HCT116 (cell line): ENCODE measurements around the gene RAP1GAP2. TPM values are rescaled to one million over a fixed set of nuclear protein-coding genes. Genes with fewer than 3 reads are reported as not detected.

Experiments used
- ATAC-seq: fragments of 200-7000 bp; cut with Tn5 transposase; 2 replicates; pipeline ENCODE4 v1.9.1; 2020; ENCODE audit warnings: mild to moderate bottlenecking, moderate library complexity
- BruUV-seq: library from RNA; stranded (reverse); fragments of 400-500 nt; replicated peaks from 2 replicates; lab custom pipeline; 2021; lab: Mats Ljungman, UMichigan
- CTCF ChIA-PET: fragments of 300-600 bp; sonication (Branson Sonifier 250); formaldehyde crosslinking; loops from one replicate; lab custom pipeline; 2021; ENCODE audit warnings: antibody characterized with exemption; lab: Charles Lee
- POLR2A ChIA-PET: fragments of 300-600, 350-600 bp; sonication (Branson Sonifier 250); formaldehyde crosslinking; loops from one replicate; lab custom pipeline; 2021; ENCODE audit warnings: antibody characterized with exemption; lab: Charles Lee
- RAD21 ChIA-PET, 2 experiments: fragments of 300-600 bp; sonication (Branson Sonifier 250); formaldehyde crosslinking; loops; one replicate each; lab custom pipeline; 2023; ENCODE audit warnings: low total read pairs in 2 of 2; ENCODE audit not compliant: uncharacterized antibody in 2 of 2, unreplicated experiment in 2 of 2, low non-redundant PET in 1 of 2; lab: Charles Lee
- DNase-seq: peaks from one replicate; pipeline ENCODE4 v3.0.0-alpha.2; 2010; ENCODE audit warnings: low read depth, low spot score
- H2AFZ ChIP-seq: fragments of 200-600 bp; shearing (Covaris generic), sonication (generic); 2 replicates; pipeline ENCODE4 v1.6.1; 2017; ENCODE audit warnings: low read depth, mixed run types, mixed read lengths, antibody characterized with exemption, low read length; ENCODE audit not compliant: poor library complexity, severe bottlenecking
- H3K27ac ChIP-seq: 2 replicates; pipeline ENCODE4 v1.5.1; 2012; ENCODE audit warnings: low read depth, low read length
- H3K27me3 ChIP-seq: fragments of 200-600 bp; sonication (generic); 2 replicates; pipeline ENCODE4 v1.6.1; 2016; ENCODE audit warnings: mixed run types, low read length, mixed read lengths; ENCODE audit not compliant: insufficient read depth
- H3K36me3 ChIP-seq, 2 experiments: fragments of 200-500 bp in 1 of 2; fragments of 200-600 bp in 1 of 2; sonication (Bioruptor generic) in 1 of 2; sonication (generic) in 1 of 2; 2 replicates each; pipeline versions ENCODE4 v1.5.1 to v1.6.1; 2014 to 2016; ENCODE audit warnings: low read length in 2 of 2, inconsistent platforms in 1 of 2, mixed read lengths in 1 of 2, mixed run types in 1 of 2; ENCODE audit not compliant: insufficient read depth in 2 of 2, control insufficient read depth in 1 of 2
- H3K4me1 ChIP-seq, 2 experiments: fragments of 200-600 bp in 1 of 2; sonication (generic) in 1 of 2; 2 replicates each; pipeline versions ENCODE4 v1.5.1 to v1.6.1; 2012 to 2017; ENCODE audit warnings: low read length in 2 of 2, inconsistent platforms in 1 of 2, mild to moderate bottlenecking in 1 of 2, mixed read lengths in 1 of 2, mixed run types in 1 of 2, moderate library complexity in 1 of 2; ENCODE audit not compliant: insufficient read depth in 2 of 2, control insufficient read depth in 1 of 2
- H3K4me2 ChIP-seq: fragments of 200-600 bp; sonication (generic); 2 replicates; pipeline ENCODE4 v1.6.1; 2017; ENCODE audit warnings: mixed run types, low read length, mixed read lengths
- H3K4me3 ChIP-seq, 2 experiments: fragments of 200-600 bp in 1 of 2; sonication (generic) in 1 of 2; replicated peaks in 1 of 2; 2 replicates each; pipeline ENCODE4 v1.5.1; 2011 to 2016; ENCODE audit warnings: low read length in 2 of 2, control low read depth in 1 of 2, low read depth in 1 of 2, mild to moderate bottlenecking in 1 of 2, mixed read lengths in 1 of 2, mixed run types in 1 of 2
- H3K79me2 ChIP-seq: fragments of 200-600 bp; sonication (generic); 2 replicates; pipeline ENCODE4 v1.6.1; 2017; ENCODE audit warnings: mild to moderate bottlenecking, mixed run types, low read length, moderate library complexity, mixed read lengths; ENCODE audit not compliant: insufficient read depth
- H3K9ac ChIP-seq: fragments of 200-600 bp; sonication (generic); 2 replicates; pipeline ENCODE4 v1.6.1; 2016; ENCODE audit warnings: low read length, mixed read lengths
- H3K9me2 ChIP-seq: fragments of 200-600 bp; sonication (generic), shearing (Covaris generic); 2 replicates; pipeline ENCODE4 v1.6.1; 2017; ENCODE audit warnings: mixed run types, mild to moderate bottlenecking, moderate library complexity; ENCODE audit not compliant: insufficient read depth
- H3K9me3 ChIP-seq, 2 experiments: fragments of 200-500 bp in 1 of 2; fragments of 200-600 bp in 1 of 2; sonication (Bioruptor generic) in 1 of 2; sonication (generic) in 1 of 2; 2 replicates each; pipeline ENCODE4 v1.6.1; 2014 to 2017; ENCODE audit warnings: low read length in 2 of 2, mixed read lengths in 2 of 2, inconsistent platforms in 1 of 2, low read depth in 1 of 2, mild to moderate bottlenecking in 1 of 2, mixed run types in 1 of 2, moderate library complexity in 1 of 2; ENCODE audit not compliant: control insufficient read depth in 1 of 2, insufficient read depth in 1 of 2
- H4K20me1 ChIP-seq: fragments of 200-600 bp; sonication (generic), shearing (Covaris generic); 2 replicates; pipeline ENCODE4 v1.6.1; 2017; ENCODE audit warnings: mixed run types, mild to moderate bottlenecking, moderate library complexity; ENCODE audit not compliant: insufficient read depth
- CEBPB ChIP-seq: IDR thresholded peaks from 2 replicates; pipeline ENCODE4 v1.6.1; 2012; ENCODE audit warnings: low read depth
- EGR1 ChIP-seq: IDR thresholded peaks from 2 replicates; pipeline ENCODE4 v1.6.1; 2012; ENCODE audit warnings: low read depth
- FOSL1 ChIP-seq: IDR thresholded peaks from 2 replicates; pipeline ENCODE4 v1.6.1; 2012; ENCODE audit warnings: low read depth
- SP1 ChIP-seq: IDR thresholded peaks from 2 replicates; pipeline ENCODE4 v1.6.1; 2012; ENCODE audit warnings: low read depth
- TCF7L2 ChIP-seq: IDR thresholded peaks from 2 replicates; pipeline ENCODE4 v1.7.0; 2011; ENCODE audit warnings: borderline replicate concordance, inconsistent platforms; ENCODE audit not compliant: insufficient read depth, insufficient read length; ENCODE audit errors: extremely low read depth
- YY1 ChIP-seq: IDR thresholded peaks from 2 replicates; pipeline ENCODE4 v1.6.1; 2011; ENCODE audit warnings: low read length, low read depth, moderate library complexity, mild to moderate bottlenecking; ENCODE audit not compliant: insufficient replicate concordance; ENCODE audit errors: extremely low read depth
- ZFX ChIP-seq: fragments of 450-650 bp; IDR thresholded peaks from 2 replicates; pipeline ENCODE4 v1.6.1; 2017
- intact Hi-C: fragments of 100-400 bp; cut with micrococcal nuclease; formaldehyde crosslinking; loops from 2 replicates; pipeline ENCODE4 v1.10.0; 2022
- total RNA-seq: library from RNA; stranded (reverse); gene quantifications from one replicate; pipeline ENCODE4 v1.2.1, GENCODE V29; 2021; ENCODE audit not compliant: unreplicated experiment
- TF ChIP-seq, protein P1 (sequence below): IDR thresholded peaks from 2 replicates; pipeline ENCODE4 v1.6.1; 2011; ENCODE audit warnings: mild to moderate bottlenecking, low read length, moderate library complexity; ENCODE audit not compliant: insufficient replicate concordance; ENCODE audit errors: extremely low read depth
- TF ChIP-seq, protein P2 (sequence below): IDR thresholded peaks from 2 replicates; pipeline ENCODE4 v1.6.1; 2012; ENCODE audit warnings: low read depth
- TF ChIP-seq, protein P3 (sequence below), 3 experiments: fragments of 200-600 bp in 1 of 3; sonication (generic) in 1 of 3; IDR thresholded peaks in 2 of 3; conservative IDR thresholded peaks in 1 of 3; 2 replicates each; pipeline ENCODE4 v1.5.1; 2012 to 2017; ENCODE audit warnings: low read depth in 2 of 3, low read length in 2 of 3, antibody characterized with exemption in 1 of 3, borderline replicate concordance in 1 of 3, control low read depth in 1 of 3, mild to moderate bottlenecking in 1 of 3, mixed read lengths in 1 of 3, mixed run types in 1 of 3, moderate library complexity in 1 of 3; ENCODE audit not compliant: insufficient read depth in 1 of 3
- TF ChIP-seq, protein P4 (sequence below): IDR thresholded peaks from 2 replicates; pipeline ENCODE4 v1.6.1; 2012

Gene RAP1GAP2
- total RNA-seq, 1 experiment from 2014 or later, result 54.6 TPM

DNA sequence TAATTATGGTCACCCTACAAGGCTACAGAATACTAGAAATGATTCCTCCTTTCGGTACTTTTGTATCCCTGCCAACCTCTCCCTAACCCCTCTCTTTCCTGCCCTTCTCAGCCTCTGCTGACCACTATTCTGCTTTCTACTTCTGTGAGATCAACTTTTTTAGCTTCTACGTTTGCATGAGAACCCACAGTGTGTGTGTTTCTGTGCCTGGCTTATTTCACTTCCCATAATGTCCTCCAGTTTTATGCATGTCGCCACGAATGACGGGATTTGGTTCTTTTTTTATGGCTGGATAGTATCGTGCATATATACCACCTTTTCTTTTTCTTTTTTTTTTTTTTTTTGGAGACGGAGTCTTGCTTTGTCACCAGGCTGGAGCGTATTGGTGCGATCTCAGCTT is 92.1 kb downstream of the RAP1GAP2 start:
- Histone ChIP-seq H3K27me3 (no peaks in the 10 kb centered on the region), H3K4me2 (no peak overlapping the region), H4K20me1 (no peaks in the 10 kb centered on the region), H3K9me2 (no peaks in the 10 kb centered on the region), H3K9ac (no peak overlapping the region), H3K36me3 (no peaks in the 10 kb centered on the region), H3K4me1 (peaks cover 42 to 53% of the 10 kb centered on the region in 2 experiments), H3K9me3 (no peaks in the 10 kb centered on the region), H3K27ac (no peak overlapping the region), H3K79me2 (no peaks in the 10 kb centered on the region), H2AFZ (no peak overlapping the region), H3K4me3 (no peak overlapping the region)
- POLR2A ChIA-PET, result no interaction called here
- CTCF ChIA-PET, result no interaction called here
- DNase-seq (no peak), ATAC-seq (no peak)
- TF ChIP-seq, protein P1, sequence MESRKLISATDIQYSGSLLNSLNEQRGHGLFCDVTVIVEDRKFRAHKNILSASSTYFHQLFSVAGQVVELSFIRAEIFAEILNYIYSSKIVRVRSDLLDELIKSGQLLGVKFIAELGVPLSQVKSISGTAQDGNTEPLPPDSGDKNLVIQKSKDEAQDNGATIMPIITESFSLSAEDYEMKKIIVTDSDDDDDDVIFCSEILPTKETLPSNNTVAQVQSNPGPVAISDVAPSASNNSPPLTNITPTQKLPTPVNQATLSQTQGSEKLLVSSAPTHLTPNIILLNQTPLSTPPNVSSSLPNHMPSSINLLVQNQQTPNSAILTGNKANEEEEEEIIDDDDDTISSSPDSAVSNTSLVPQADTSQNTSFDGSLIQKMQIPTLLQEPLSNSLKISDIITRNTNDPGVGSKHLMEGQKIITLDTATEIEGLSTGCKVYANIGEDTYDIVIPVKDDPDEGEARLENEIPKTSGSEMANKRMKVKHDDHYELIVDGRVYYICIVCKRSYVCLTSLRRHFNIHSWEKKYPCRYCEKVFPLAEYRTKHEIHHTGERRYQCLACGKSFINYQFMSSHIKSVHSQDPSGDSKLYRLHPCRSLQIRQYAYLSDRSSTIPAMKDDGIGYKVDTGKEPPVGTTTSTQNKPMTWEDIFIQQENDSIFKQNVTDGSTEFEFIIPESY, result no peak
- no peak for TF ChIP-seq FOSL1
- TF ChIP-seq ZFX, result no peak
- TF ChIP-seq EGR1, result no peak
- TF ChIP-seq YY1, result no peak
- no peak for TF ChIP-seq SP1
- TF ChIP-seq, protein P2, sequence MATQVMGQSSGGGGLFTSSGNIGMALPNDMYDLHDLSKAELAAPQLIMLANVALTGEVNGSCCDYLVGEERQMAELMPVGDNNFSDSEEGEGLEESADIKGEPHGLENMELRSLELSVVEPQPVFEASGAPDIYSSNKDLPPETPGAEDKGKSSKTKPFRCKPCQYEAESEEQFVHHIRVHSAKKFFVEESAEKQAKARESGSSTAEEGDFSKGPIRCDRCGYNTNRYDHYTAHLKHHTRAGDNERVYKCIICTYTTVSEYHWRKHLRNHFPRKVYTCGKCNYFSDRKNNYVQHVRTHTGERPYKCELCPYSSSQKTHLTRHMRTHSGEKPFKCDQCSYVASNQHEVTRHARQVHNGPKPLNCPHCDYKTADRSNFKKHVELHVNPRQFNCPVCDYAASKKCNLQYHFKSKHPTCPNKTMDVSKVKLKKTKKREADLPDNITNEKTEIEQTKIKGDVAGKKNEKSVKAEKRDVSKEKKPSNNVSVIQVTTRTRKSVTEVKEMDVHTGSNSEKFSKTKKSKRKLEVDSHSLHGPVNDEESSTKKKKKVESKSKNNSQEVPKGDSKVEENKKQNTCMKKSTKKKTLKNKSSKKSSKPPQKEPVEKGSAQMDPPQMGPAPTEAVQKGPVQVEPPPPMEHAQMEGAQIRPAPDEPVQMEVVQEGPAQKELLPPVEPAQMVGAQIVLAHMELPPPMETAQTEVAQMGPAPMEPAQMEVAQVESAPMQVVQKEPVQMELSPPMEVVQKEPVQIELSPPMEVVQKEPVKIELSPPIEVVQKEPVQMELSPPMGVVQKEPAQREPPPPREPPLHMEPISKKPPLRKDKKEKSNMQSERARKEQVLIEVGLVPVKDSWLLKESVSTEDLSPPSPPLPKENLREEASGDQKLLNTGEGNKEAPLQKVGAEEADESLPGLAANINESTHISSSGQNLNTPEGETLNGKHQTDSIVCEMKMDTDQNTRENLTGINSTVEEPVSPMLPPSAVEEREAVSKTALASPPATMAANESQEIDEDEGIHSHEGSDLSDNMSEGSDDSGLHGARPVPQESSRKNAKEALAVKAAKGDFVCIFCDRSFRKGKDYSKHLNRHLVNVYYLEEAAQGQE, result no peak
- TF ChIP-seq, protein P3, sequence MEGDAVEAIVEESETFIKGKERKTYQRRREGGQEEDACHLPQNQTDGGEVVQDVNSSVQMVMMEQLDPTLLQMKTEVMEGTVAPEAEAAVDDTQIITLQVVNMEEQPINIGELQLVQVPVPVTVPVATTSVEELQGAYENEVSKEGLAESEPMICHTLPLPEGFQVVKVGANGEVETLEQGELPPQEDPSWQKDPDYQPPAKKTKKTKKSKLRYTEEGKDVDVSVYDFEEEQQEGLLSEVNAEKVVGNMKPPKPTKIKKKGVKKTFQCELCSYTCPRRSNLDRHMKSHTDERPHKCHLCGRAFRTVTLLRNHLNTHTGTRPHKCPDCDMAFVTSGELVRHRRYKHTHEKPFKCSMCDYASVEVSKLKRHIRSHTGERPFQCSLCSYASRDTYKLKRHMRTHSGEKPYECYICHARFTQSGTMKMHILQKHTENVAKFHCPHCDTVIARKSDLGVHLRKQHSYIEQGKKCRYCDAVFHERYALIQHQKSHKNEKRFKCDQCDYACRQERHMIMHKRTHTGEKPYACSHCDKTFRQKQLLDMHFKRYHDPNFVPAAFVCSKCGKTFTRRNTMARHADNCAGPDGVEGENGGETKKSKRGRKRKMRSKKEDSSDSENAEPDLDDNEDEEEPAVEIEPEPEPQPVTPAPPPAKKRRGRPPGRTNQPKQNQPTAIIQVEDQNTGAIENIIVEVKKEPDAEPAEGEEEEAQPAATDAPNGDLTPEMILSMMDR (IDR thresholded peaks at IDR 0.05 in 2 of 3, conservative IDR thresholded peaks at IDR 0.05 in 1 of 3; ENCODE audit: borderline replicate concordance in 1 of 3, insufficient read depth in 1 of 3, low read depth in 2 of 3, low read length in 2 of 3), result no peak
- TF ChIP-seq TCF7L2, result no peak
- TF ChIP-seq, protein P4, sequence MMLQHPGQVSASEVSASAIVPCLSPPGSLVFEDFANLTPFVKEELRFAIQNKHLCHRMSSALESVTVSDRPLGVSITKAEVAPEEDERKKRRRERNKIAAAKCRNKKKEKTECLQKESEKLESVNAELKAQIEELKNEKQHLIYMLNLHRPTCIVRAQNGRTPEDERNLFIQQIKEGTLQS, result no peak
- TF ChIP-seq CEBPB, result no peak
- no TSS peak for BruUV-seq
- RAD21 ChIA-PET, result no interaction called here
- intact Hi-C loops, result no loop called here
